H1 (cell line): ENCODE results near the gene COA1. TPM values are rescaled to one million over a fixed set of nuclear protein-coding genes. Genes with fewer than 3 reads are reported as not detected.

Experiments
- EZH2 ChIP-seq: fragments of 200-600 bp; sonication (generic); IDR thresholded peaks from 2 replicates; pipeline ENCODE4 v1.7.1; 2012; ENCODE audit warnings: low read depth, mild to moderate bottlenecking, moderate library complexity, low read length, inconsistent platforms; ENCODE audit not compliant: severe bottlenecking
- RNF2 ChIP-seq: fragments of 200-900, 300-1000 bp; sonication (generic); IDR thresholded peaks from 2 replicates; pipeline ENCODE4 v1.7.1; 2016; ENCODE audit warnings: borderline replicate concordance, low read depth, mild to moderate bottlenecking, antibody characterized with exemption, low read length; ENCODE audit not compliant: poor library complexity, severe bottlenecking; ENCODE audit errors: missing control alignments
- polyA plus RNA-seq, 7 experiments: library from polyadenylated mRNA; depleted of rRNA in 3 of 7; stranded (reverse) in 5 of 7; unstranded in 2 of 7; fragments of >200 nt in 5 of 7; fragments of 200-250 nt in 2 of 7; gene quantifications; 1 replicate in 5 of 7; 2 replicates in 1 of 7; 4 replicates in 1 of 7; pipeline versions ENCODE4 v1.2.1 to v1.2.3, GENCODE V29; 2011 to 2013; ENCODE audit warnings: missing spikeins in 2 of 7, mixed read lengths in 2 of 7
- total RNA-seq: library from RNA; stranded (reverse); fragmentation: NEBNext Ultra II Directional; extraction: Animal tissue kit (Norgen Biotek cat#: 25700); gene quantifications from 2 replicates; pipeline ENCODE4 v1.2.1, GENCODE V29; 2021

Gene COA1
- total and polyA plus RNA-seq, 2 of the 8 experiments (the other 6 are each of a cell fraction or from before 2014, with no cell fraction given), result 98.6 to 143 TPM

GRCh38 chr7:43671521-43671920 is 57.8 kb downstream of the COA1 start (continued):
- TF ChIP-seq RNF2 (no peak), EZH2 (no peak)
